K562 treated with DMSO at 1 percent for 24 hours (cell line): Measurements from ENCODE around the gene SERINC5. TPM values are rescaled to one million over a fixed set of nuclear protein-coding genes. Genes with fewer than 3 reads are reported as not detected.

ENCODE experiments used
- total RNA-seq: library from RNA; unstranded; fragments of 300-600 nt; gene quantifications from 2 replicates; pipeline ENCODE4 v1.2.3, GENCODE V29; 2022; ENCODE audit warnings: low read depth; ENCODE audit not compliant: insufficient read depth

Gene SERINC5
- total RNA-seq: 3.5 and 4.6 TPM in 2 replicates

GRCh38 chr5:80255811-80256712, at the start of gene SERINC5:
SERINC5 (minus strand) TSS chr5:80256048; CDS start chr5:80255922, 126 bp downstream.

Other genes with a start within 250 kb of the SERINC5 start
- not detected in 2 replicates for gene THBS4, start 220.7 kb downstream of the SERINC5 start, total RNA-seq
- not detected in 2 replicates for gene SPZ1, start 64.0 kb upstream of the SERINC5 start, total RNA-seq
- 9.8 and 11.9 TPM in 2 replicates for gene ZFYVE16, start 152.0 kb upstream of the SERINC5 start, total RNA-seq
- gene FAM151B, start 232.1 kb upstream of the SERINC5 start, total RNA-seq: 1.5 TPM in 1 of 2 replicates, not detected in the other